Measurements from ENCODE around the gene ZNF48.

Gene ZNF48

GRCh38 chr16:30416624-30417528 lies 21.7 kb downstream of the ZNF48 start:
- Histone ChIP-seq H3K36me3 (ENCODE audit: insufficient read depth, low read depth, low read length) (peaks cover 34% of the 10 kb centered on the region), H3K9me3 (ENCODE audit: insufficient read depth, low read depth, low read length) (no peaks in the 10 kb centered on the region), H3K27ac (ENCODE audit: low read length) (no peak overlapping the region), H3K4me3 (ENCODE audit: low read length) (peak overlapping the region; percentile 64; the same call in 1 of the 2 replicates), H3K4me1 (ENCODE audit: insufficient read depth, low read length) (no peaks in the 10 kb centered on the region), H3K27me3 (ENCODE audit: insufficient read depth, low read length) (no peaks in the 10 kb centered on the region), H3K9ac (ENCODE audit: low read depth, low read length) (peak overlapping the region; percentile 56; the same call in 1 of the 2 replicates)

GRCh38 chr16:30417529-30418349 lies 22.5 kb downstream of the ZNF48 start:
- H3K4me3 ChIP-seq (ENCODE audit: low read length), result peak overlapping the region; percentile 64; the same call in 1 of the 2 replicates
- peaks cover 34% of the 10 kb centered on the region for H3K36me3 ChIP-seq (ENCODE audit: insufficient read depth, low read depth, low read length)

DNA sequence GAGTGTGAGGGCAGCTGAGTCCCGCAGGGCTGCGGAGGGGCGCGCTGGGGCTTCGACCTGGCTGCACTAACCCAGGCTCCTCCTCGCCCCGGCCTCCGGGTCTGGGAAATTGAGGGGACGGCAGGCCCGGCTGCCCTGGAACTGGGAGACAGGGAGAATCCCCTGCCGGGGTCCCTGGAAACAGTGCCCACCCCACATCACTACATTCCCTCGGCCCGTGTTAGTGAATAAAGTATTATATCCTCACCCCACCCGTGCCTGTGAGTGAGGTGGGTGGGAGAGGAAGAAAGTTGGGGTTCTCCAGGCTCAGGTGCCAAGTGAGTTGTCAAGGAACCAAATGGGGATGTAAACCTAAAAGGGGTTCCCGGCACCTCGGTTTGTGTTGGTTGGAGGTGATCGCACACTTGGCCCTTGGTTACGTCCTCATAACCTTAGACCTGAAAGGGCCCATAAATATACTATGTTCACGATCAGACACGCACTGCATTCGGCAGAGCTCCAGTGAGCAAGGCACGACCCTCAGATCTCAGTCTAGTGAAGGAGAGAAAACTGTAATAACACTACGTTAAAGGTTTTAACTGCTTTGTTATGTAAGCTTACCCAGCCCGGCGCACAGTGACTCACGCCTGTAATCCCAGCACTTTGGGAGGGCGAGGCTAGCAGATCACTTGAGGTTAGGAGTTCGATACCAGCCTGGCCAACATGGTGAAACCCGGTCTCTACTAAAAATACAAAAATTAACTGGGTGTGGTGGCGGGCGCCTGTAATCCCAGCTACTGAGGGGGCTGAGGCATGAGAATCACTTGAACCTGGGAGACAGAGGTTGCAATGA lies 23.3 kb downstream of the ZNF48 start:
- Histone ChIP-seq H3K27ac (ENCODE audit: low read length) (no peak overlapping the region), H3K36me3 (ENCODE audit: insufficient read depth, low read depth, low read length) (peaks cover 30% of the 10 kb centered on the region)

More at GRCh38 chr16:30417529-30418349, 22.5 kb downstream of the ZNF48 start:
- no peaks in the 10 kb centered on the region for H3K9me3 ChIP-seq (ENCODE audit: insufficient read depth, low read depth, low read length)
- no peak overlapping the region for H3K27ac ChIP-seq (ENCODE audit: low read length)
- no peaks in the 10 kb centered on the region for H3K4me1 ChIP-seq (ENCODE audit: insufficient read depth, low read length)
- H3K9ac ChIP-seq (ENCODE audit: low read depth, low read length), result peak overlapping the region; percentile 56
- no peaks in the 10 kb centered on the region for H3K27me3 ChIP-seq (ENCODE audit: insufficient read depth, low read length)

GRCh38 chr16:30421010-30421409 lies 25.8 kb downstream of the ZNF48 start:
- Histone ChIP-seq H3K36me3 (ENCODE audit: insufficient read depth, low read depth, low read length) (peaks cover 41% of the 10 kb centered on the region), H3K4me3 (ENCODE audit: low read length) (no peak overlapping the region), H3K9me3 (ENCODE audit: insufficient read depth, low read depth, low read length) (no peaks in the 10 kb centered on the region), H3K9ac (ENCODE audit: low read depth, low read length) (no peak overlapping the region), H3K4me1 (ENCODE audit: insufficient read depth, low read length) (no peaks in the 10 kb centered on the region), H3K27ac (ENCODE audit: low read length) (no peak overlapping the region), H3K27me3 (ENCODE audit: insufficient read depth, low read length) (no peaks in the 10 kb centered on the region)

More for the DNA sequence above, 23.3 kb downstream of the ZNF48 start:
- Histone ChIP-seq H3K4me3 (ENCODE audit: low read length) (peak overlapping the region; percentile 64; the same call in 1 of the 2 replicates), H3K27me3 (ENCODE audit: insufficient read depth, low read length) (no peaks in the 10 kb centered on the region), H3K9me3 (ENCODE audit: insufficient read depth, low read depth, low read length) (no peaks in the 10 kb centered on the region), H3K9ac (ENCODE audit: low read depth, low read length) (peak overlapping the region; percentile 56; the same call in 1 of the 2 replicates), H3K4me1 (ENCODE audit: insufficient read depth, low read length) (no peaks in the 10 kb centered on the region)

- Histone ChIP-seq H3K4me3 (ENCODE audit: low read length) (no peak overlapping the region), H3K9me3 (ENCODE audit: insufficient read depth, low read depth, low read length) (no peaks in the 10 kb centered on the region), H3K36me3 (ENCODE audit: insufficient read depth, low read depth, low read length) (peaks cover 36% of the 10 kb centered on the region), H3K4me1 (ENCODE audit: insufficient read depth, low read length) (no peaks in the 10 kb centered on the region; the same call in 1 of the 2 replicates), H3K27ac (ENCODE audit: low read length) (no peak overlapping the region), H3K9ac (ENCODE audit: low read depth, low read length) (no peak overlapping the region), H3K27me3 (ENCODE audit: insufficient read depth, low read length) (no peaks in the 10 kb centered on the region)
Measured at GRCh38 chr16:30428055-30428454, 32.8 kb downstream of the ZNF48 start.

DNA sequence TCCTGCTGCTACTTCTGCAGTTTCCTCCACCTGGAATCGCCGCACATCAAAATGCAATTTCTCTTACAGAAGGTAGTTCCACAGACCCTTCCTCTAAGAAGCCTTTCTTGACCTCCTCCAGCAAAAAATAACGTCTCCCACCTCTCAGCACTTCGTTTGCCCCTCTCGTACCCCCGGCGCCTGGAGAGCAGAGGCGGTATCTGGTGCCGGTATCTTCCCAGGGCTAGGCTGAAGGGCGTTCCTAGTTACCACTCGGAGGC lies 34.1 kb downstream of the ZNF48 start:
- Histone ChIP-seq H3K9me3 (ENCODE audit: insufficient read depth, low read depth, low read length) (no peaks in the 10 kb centered on the region), H3K4me3 (ENCODE audit: low read length) (peak overlapping the region; percentile 75), H3K9ac (ENCODE audit: low read depth, low read length) (peak overlapping the region; percentile 68; the same call in 1 of the 2 replicates), H3K27me3 (ENCODE audit: insufficient read depth, low read length) (0 out of 2 replicates have a peak, but pooled peaks cover 7% of the 10 kb centered on the region), H3K4me1 (ENCODE audit: insufficient read depth, low read length) (no peaks in the 10 kb centered on the region; the same call in 1 of the 2 replicates), H3K36me3 (ENCODE audit: insufficient read depth, low read depth, low read length) (peaks cover 24% of the 10 kb centered on the region), H3K27ac (ENCODE audit: low read length) (no peak overlapping the region)

DNA sequence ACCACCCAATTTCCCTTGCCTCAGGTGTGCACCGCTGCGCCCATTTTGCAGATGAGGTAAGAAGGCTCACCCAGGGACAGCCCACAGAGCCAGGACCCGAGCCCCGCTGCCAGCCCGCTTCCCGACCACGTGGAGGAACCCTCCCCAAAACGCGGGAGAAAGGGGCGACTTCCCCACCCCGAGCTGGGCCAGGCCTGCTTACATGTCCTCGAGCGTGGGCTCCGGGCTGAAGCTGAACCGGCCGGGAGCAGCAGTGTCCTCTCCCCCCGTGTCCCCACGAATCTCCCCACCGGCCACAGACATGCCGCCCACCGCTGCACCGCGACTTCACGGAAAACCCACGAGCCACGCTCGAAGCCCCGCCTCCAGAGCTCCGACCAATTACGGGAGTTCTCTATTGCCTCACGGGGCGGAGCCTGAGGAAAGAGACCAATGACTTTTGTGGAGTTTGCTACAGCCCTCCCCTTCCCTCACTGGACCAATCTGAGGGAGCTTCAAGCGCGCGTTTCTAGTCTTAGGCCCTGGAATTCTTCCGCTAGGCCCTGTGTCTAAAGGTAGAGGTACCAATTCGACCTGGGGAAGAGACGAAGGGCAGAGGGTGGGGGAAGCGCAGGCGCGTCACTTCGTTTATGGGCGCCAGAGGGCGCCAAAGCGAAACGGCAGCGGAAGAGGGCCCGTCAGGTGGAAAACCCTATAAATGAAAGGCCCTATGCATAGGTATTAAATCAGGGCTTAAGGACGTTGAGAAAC lies 34.6 kb downstream of the ZNF48 start, which contains the start of gene DCTPP1:
DCTPP1 (minus strand) TSS at position 353 of the 750 bp plus-strand sequence; CDS start at position 303, 50 bp downstream.
- H3K9me3 ChIP-seq (ENCODE audit: insufficient read depth, low read depth, low read length), result no peaks in the 10 kb centered on the region
- H3K36me3 ChIP-seq (ENCODE audit: insufficient read depth, low read depth, low read length), result peaks cover 19% of the 10 kb centered on the region
- H3K9ac ChIP-seq (ENCODE audit: low read depth, low read length), result peak within 1 kb of the TSS; percentile 68
- H3K4me1 ChIP-seq (ENCODE audit: insufficient read depth, low read length), result no peaks in the 10 kb centered on the region; the same call in 1 of the 2 replicates
- peak within 1 kb of the TSS; percentile 75 for H3K4me3 ChIP-seq (ENCODE audit: low read length)
- H3K27ac ChIP-seq (ENCODE audit: low read length), result no peak within 1 kb of the TSS
- 0 out of 2 replicates have a peak, but pooled peaks cover 7% of the 10 kb centered on the region for H3K27me3 ChIP-seq (ENCODE audit: insufficient read depth, low read length)

DNA sequence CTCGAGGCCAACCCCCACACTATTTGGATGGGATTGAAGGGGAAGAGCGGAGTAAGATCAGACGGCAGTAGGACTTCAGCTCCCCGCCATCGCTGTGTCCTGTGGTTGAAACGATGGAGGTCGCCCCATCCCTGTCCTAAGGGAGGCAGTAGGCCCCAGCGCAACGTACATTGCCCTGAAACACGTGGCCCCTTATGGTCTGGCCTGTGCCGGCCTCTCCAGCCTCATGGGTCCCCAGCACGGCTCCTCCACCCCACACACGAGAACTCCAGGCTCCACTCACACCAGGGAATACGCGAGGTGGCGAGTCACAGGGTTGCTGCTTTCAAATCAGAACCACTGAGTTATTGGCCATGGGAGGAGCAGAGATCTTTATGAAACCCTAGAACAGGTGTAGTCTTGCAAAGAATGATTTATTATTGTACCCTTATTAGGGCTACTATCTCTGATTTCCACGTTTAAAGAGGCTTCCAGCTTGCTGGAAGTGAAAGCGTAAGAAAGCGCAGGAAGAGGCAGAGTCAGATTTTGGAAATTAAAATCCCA lies 35.3 kb downstream of the ZNF48 start:
- Histone ChIP-seq H3K4me3 (ENCODE audit: low read length) (peak overlapping the region; percentile 22; the same call in 1 of the 2 replicates), H3K4me1 (ENCODE audit: insufficient read depth, low read length) (no peaks in the 10 kb centered on the region; the same call in 1 of the 2 replicates), H3K9me3 (ENCODE audit: insufficient read depth, low read depth, low read length) (no peaks in the 10 kb centered on the region; the same call in 1 of the 2 replicates), H3K36me3 (ENCODE audit: insufficient read depth, low read depth, low read length) (peaks cover 17% of the 10 kb centered on the region), H3K27me3 (ENCODE audit: insufficient read depth, low read length) (0 out of 2 replicates have a peak, but pooled peaks cover 7% of the 10 kb centered on the region), H3K27ac (ENCODE audit: low read length) (no peak overlapping the region), H3K9ac (ENCODE audit: low read depth, low read length) (peak overlapping the region; percentile 44; the same call in 1 of the 2 replicates)

GRCh38 chr16:30434852-30435251 lies 39.6 kb downstream of the ZNF48 start:
- H3K27ac ChIP-seq (ENCODE audit: low read length), result no peak overlapping the region
- H3K4me1 ChIP-seq (ENCODE audit: insufficient read depth, low read length), result no peaks in the 10 kb centered on the region; the same call in 1 of the 2 replicates
- H3K9ac ChIP-seq (ENCODE audit: low read depth, low read length), result no peak overlapping the region
- no peak overlapping the region for H3K4me3 ChIP-seq (ENCODE audit: low read length)
- no peaks in the 10 kb centered on the region for H3K36me3 ChIP-seq (ENCODE audit: insufficient read depth, low read depth, low read length)
- no peaks in the 10 kb centered on the region; the same call in 1 of the 2 replicates for H3K9me3 ChIP-seq (ENCODE audit: insufficient read depth, low read depth, low read length)
- H3K27me3 ChIP-seq (ENCODE audit: insufficient read depth, low read length), result 0 out of 2 replicates have a peak, but pooled peaks cover 7% of the 10 kb centered on the region

GRCh38 chr16:30437511-30438046 lies 42.4 kb downstream of the ZNF48 start:
- no peak overlapping the region for H3K4me3 ChIP-seq (ENCODE audit: low read length)
- H3K9me3 ChIP-seq (ENCODE audit: insufficient read depth, low read depth, low read length), result no peaks in the 10 kb centered on the region; the same call in 1 of the 2 replicates
- no peak overlapping the region for H3K27ac ChIP-seq (ENCODE audit: low read length)
- no peaks in the 10 kb centered on the region for H3K36me3 ChIP-seq (ENCODE audit: insufficient read depth, low read depth, low read length)
- H3K9ac ChIP-seq (ENCODE audit: low read depth, low read length), result no peak overlapping the region
- H3K27me3 ChIP-seq (ENCODE audit: insufficient read depth, low read length), result 0 out of 2 replicates have a peak, but pooled peaks cover 7% of the 10 kb centered on the region
- H3K4me1 ChIP-seq (ENCODE audit: insufficient read depth, low read length), result no peaks in the 10 kb centered on the region
